Upper lobe of left lung (tissue), 4 donors: ENCODE data around the gene TNN.

ENCODE experiments used
- CTCF ChIP-seq, 6 experiments: fragments of 450-650 bp in 4 of 6; fragments of 200-600 bp in 2 of 6; sonication (generic) in 2 of 6; IDR thresholded peaks; one replicate each; pipeline ENCODE4 v1.5.1; 2016 to 2019; ENCODE audit warnings: antibody characterized with exemption in 6 of 6
- POLR2A ChIP-seq, 4 donors: fragments of 450-650 bp; IDR thresholded peaks; one replicate each; pipeline ENCODE4 v1.5.1; 2016 to 2017; ENCODE audit warnings: antibody characterized with exemption in 4 of 4, mild to moderate bottlenecking in 2 of 4

DNA sequence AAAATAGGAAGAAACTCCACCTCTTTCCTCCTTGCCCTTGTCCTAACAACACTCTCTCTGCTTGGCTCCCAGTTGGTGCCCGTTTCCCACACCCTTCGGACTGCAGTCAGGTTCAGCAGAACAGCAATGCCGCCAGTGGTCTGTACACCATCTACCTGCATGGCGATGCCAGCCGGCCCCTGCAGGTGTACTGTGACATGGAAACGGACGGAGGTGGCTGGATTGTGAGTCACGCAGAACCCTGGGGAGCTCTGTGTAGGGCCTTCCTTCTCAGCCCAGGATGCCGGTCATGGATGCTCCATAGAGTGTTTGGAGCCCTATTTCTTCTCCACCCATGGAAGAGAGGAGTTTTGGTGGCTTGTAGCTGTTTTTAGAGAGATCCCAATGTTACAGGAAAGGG, 60.9 kb downstream of the TNN start:
- TF ChIP-seq CTCF (IDR thresholded peaks at IDR 0.05), result no peak
- no peak for TF ChIP-seq POLR2A (IDR thresholded peaks at IDR 0.05)
